Astrocyte (in vitro differentiated cells and primary cell): Measurements from ENCODE around the gene PKLR. TPM values are rescaled to one million over a fixed set of nuclear protein-coding genes. Genes with fewer than 3 reads are reported as not detected.

Experiments
- DNase-seq: peaks from one replicate; pipeline ENCODE4 v3.0.0-alpha.2; 2010; ENCODE audit warnings: low read depth
- FAIRE-seq: peaks from 2 replicates; lab custom pipeline; 2011; peaks lifted over from hg19 to GRCh38; lab: Jason Lieb, UNC
- H2AFZ ChIP-seq: 2 replicates; pipeline ENCODE4 v1.6.0; 2012; ENCODE audit warnings: low read depth, low read length, inconsistent platforms
- H3K27ac ChIP-seq: 2 replicates; pipeline ENCODE4 v1.5.1; 2011; ENCODE audit warnings: low read depth, low read length, inconsistent platforms
- H3K27me3 ChIP-seq: 2 replicates; pipeline ENCODE4 v1.6.0; 2011; ENCODE audit warnings: low read length, inconsistent platforms; ENCODE audit not compliant: insufficient read depth
- H3K36me3 ChIP-seq: 2 replicates; pipeline ENCODE4 v1.5.1; 2011; ENCODE audit warnings: low read length, inconsistent platforms; ENCODE audit not compliant: insufficient read depth
- H3K4me1 ChIP-seq: 2 replicates; pipeline ENCODE4 v1.5.1; 2011; ENCODE audit warnings: low read length, inconsistent platforms; ENCODE audit not compliant: insufficient read depth
- H3K4me2 ChIP-seq: 2 replicates; pipeline ENCODE4 v1.6.0; 2012; ENCODE audit warnings: low read length, inconsistent platforms
- H3K4me3 ChIP-seq: 2 replicates; pipeline ENCODE4 v1.5.1; 2011; ENCODE audit warnings: low read depth, mild to moderate bottlenecking, low read length, inconsistent platforms; ENCODE audit not compliant: insufficient read depth
- H3K79me2 ChIP-seq: 2 replicates; pipeline ENCODE4 v1.6.0; 2012; ENCODE audit warnings: mild to moderate bottlenecking, low read length, inconsistent platforms; ENCODE audit not compliant: insufficient read depth
- H3K9ac ChIP-seq: 2 replicates; pipeline ENCODE4 v1.6.0; 2012; ENCODE audit warnings: mild to moderate bottlenecking, low read length, inconsistent platforms
- H3K9me3 ChIP-seq: 2 replicates; pipeline ENCODE4 v1.5.1; 2012; ENCODE audit warnings: low read depth, mild to moderate bottlenecking, low read length, inconsistent platforms; ENCODE audit not compliant: insufficient read depth
- H4K20me1 ChIP-seq: 2 replicates; pipeline ENCODE4 v1.6.0; 2012; ENCODE audit warnings: low read length, inconsistent platforms; ENCODE audit not compliant: insufficient read depth
- H3K27ac Mint-ChIP-seq: one replicate; pipeline ENCODE4 v1.8.0; 2021; ENCODE audit warnings: mild to moderate bottlenecking, mixed read lengths; ENCODE audit not compliant: unreplicated experiment
- H3K27me3 Mint-ChIP-seq: one replicate; pipeline ENCODE4 v1.8.0; 2021; ENCODE audit warnings: low read depth, mixed read lengths; ENCODE audit not compliant: unreplicated experiment
- H3K36me3 Mint-ChIP-seq: one replicate; pipeline ENCODE4 v1.8.0; 2021; ENCODE audit warnings: low read depth, mixed read lengths; ENCODE audit not compliant: unreplicated experiment
- H3K4me1 Mint-ChIP-seq: one replicate; pipeline ENCODE4 v1.8.0; 2021; ENCODE audit warnings: low read depth, mixed read lengths; ENCODE audit not compliant: unreplicated experiment
- H3K4me3 Mint-ChIP-seq: one replicate; pipeline ENCODE4 v1.8.0; 2021; ENCODE audit warnings: mild to moderate bottlenecking, moderate library complexity, mixed read lengths; ENCODE audit not compliant: unreplicated experiment
- H3K9me3 Mint-ChIP-seq: one replicate; pipeline ENCODE4 v1.8.0; 2021; ENCODE audit warnings: mild to moderate bottlenecking, mixed read lengths; ENCODE audit not compliant: unreplicated experiment
- EZH2 ChIP-seq: IDR thresholded peaks from 2 replicates; pipeline ENCODE4 v1.6.1; 2012; ENCODE audit warnings: mild to moderate bottlenecking, low read length, inconsistent platforms; ENCODE audit not compliant: insufficient read depth
- total RNA-seq: library from RNA; stranded (reverse); gene quantifications from 2 replicates; pipeline ENCODE4 v1.2.1, GENCODE V29; 2021
- TF ChIP-seq, protein P1 (sequence below): IDR thresholded peaks from 2 replicates; pipeline ENCODE4 v1.5.1; 2011; ENCODE audit warnings: low read depth, mild to moderate bottlenecking, inconsistent platforms, low read length, moderate library complexity; ENCODE audit not compliant: insufficient read depth

PKLR gene
- total RNA-seq, 1 donor from 2014 or later: not detected

DNA sequence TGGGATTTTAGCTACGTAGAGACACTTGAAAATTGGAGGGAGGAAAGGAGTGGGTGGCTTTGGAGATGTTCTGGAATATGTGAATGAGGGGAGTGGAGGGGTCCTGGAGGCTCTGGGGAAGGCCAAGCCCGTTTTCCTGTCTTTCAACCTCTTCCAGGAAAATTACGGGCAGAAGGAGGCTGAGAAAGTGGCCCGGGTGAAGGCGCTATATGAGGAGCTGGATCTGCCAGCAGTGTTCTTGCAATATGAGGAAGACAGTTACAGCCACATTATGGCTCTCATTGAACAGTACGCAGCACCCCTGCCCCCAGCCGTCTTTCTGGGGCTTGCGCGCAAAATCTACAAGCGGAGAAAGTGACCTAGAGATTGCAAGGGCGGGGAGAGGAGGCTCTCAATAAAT is 19.0 kb upstream of the PKLR start:
- Mint-ChIP-seq H3K9me3 (no peaks in the 10 kb centered on the region), H3K27me3 (no peaks in the 10 kb centered on the region), H3K36me3 (peaks cover 7% of the 10 kb centered on the region), H3K4me1 (peaks cover 7% of the 10 kb centered on the region), H3K4me3 (peak overlapping the region; percentile 87), H3K27ac (no peak overlapping the region)
- peaks cover 28% of the 10 kb centered on the region for H4K20me1 ChIP-seq
- no peak for DNase-seq
- peaks cover 27% of the 10 kb centered on the region for H3K4me1 ChIP-seq
- H3K4me2 ChIP-seq: peak overlapping the region; percentile 99
- peak overlapping the region; percentile 72 for H3K4me3 ChIP-seq
- H3K27ac ChIP-seq: no peak overlapping the region
- TF ChIP-seq EZH2: no peak
- TF ChIP-seq, protein P1, sequence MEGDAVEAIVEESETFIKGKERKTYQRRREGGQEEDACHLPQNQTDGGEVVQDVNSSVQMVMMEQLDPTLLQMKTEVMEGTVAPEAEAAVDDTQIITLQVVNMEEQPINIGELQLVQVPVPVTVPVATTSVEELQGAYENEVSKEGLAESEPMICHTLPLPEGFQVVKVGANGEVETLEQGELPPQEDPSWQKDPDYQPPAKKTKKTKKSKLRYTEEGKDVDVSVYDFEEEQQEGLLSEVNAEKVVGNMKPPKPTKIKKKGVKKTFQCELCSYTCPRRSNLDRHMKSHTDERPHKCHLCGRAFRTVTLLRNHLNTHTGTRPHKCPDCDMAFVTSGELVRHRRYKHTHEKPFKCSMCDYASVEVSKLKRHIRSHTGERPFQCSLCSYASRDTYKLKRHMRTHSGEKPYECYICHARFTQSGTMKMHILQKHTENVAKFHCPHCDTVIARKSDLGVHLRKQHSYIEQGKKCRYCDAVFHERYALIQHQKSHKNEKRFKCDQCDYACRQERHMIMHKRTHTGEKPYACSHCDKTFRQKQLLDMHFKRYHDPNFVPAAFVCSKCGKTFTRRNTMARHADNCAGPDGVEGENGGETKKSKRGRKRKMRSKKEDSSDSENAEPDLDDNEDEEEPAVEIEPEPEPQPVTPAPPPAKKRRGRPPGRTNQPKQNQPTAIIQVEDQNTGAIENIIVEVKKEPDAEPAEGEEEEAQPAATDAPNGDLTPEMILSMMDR: no peak
- H3K9ac ChIP-seq: peak overlapping the region; percentile 78
- no peak overlapping the region for H2AFZ ChIP-seq
- no peaks in the 10 kb centered on the region for H3K27me3 ChIP-seq
- no peak for FAIRE-seq
- peaks cover 14% of the 10 kb centered on the region for H3K36me3 ChIP-seq
- H3K9me3 ChIP-seq: no peaks in the 10 kb centered on the region
- peaks cover 16% of the 10 kb centered on the region for H3K79me2 ChIP-seq

DNA sequence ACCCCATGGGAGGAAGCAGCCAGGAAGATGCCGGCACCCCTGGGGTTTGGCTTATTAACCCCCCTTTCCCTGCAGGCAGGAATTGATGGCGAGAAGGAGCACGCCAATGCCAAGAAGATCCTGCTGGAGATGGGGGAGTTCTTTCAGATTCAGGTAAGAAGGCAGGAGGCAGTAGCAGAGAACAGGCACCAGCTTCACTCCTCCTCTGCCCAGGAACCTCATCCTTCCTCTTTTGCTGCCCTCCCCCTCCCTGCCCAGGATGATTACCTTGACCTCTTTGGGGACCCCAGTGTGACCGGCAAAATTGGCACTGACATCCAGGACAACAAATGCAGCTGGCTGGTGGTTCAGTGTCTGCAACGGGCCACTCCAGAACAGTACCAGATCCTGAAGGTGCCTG is 18.3 kb upstream of the PKLR start:
- Mint-ChIP-seq H3K36me3 (peaks cover 7% of the 10 kb centered on the region), H3K4me1 (peaks cover 7% of the 10 kb centered on the region), H3K27me3 (no peaks in the 10 kb centered on the region), H3K27ac (no peak overlapping the region), H3K4me3 (no peak overlapping the region), H3K9me3 (no peaks in the 10 kb centered on the region)
- peaks cover 26% of the 10 kb centered on the region for H4K20me1 ChIP-seq
- no peaks in the 10 kb centered on the region for H3K27me3 ChIP-seq
- TF ChIP-seq EZH2: no peak
- TF ChIP-seq, protein P1: no peak
- no peak overlapping the region for H3K4me2 ChIP-seq
- H3K9me3 ChIP-seq: no peaks in the 10 kb centered on the region
- peaks cover 17% of the 10 kb centered on the region for H3K36me3 ChIP-seq
- FAIRE-seq: no peak
- H3K4me1 ChIP-seq: peaks cover 25% of the 10 kb centered on the region
- no peak overlapping the region for H2AFZ ChIP-seq
- no peak for DNase-seq
- no peak overlapping the region for H3K9ac ChIP-seq
- H3K79me2 ChIP-seq: peaks cover 10% of the 10 kb centered on the region
- H3K27ac ChIP-seq: no peak overlapping the region
- H3K4me3 ChIP-seq: no peak overlapping the region

DNA sequence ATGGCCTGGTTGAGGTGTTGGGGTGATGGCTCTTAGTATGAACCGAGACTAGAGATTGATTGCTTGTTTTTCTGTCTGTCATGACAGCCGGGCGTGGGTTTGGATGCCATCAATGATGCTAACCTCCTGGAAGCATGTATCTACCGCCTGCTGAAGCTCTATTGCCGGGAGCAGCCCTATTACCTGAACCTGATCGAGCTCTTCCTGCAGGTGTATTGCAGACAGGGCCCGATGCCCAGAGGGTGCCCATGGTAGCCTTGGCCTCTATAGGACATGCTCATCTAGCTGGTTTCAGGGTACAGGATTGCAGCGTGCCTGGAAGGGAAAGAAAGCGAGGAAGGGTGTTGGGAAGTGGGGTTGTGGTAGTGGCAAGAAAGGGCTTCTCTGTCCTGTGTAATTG is 16.8 kb upstream of the PKLR start:
- no peak for DNase-seq
- H3K4me3 Mint-ChIP-seq: no peak overlapping the region
- H3K36me3 ChIP-seq: peaks cover 23% of the 10 kb centered on the region

More for the DNA sequence above, 16.8 kb upstream of the PKLR start:
- no peak overlapping the region for H3K9ac ChIP-seq
- H3K27me3 ChIP-seq: no peaks in the 10 kb centered on the region
- peaks cover 16% of the 10 kb centered on the region for H3K79me2 ChIP-seq
- no peaks in the 10 kb centered on the region for H3K27me3 Mint-ChIP-seq
- no peaks in the 10 kb centered on the region for H3K9me3 Mint-ChIP-seq
- no peak for TF ChIP-seq EZH2
- TF ChIP-seq, protein P1: no peak
- no peak overlapping the region for H3K4me3 ChIP-seq
- H3K36me3 Mint-ChIP-seq: peaks cover 7% of the 10 kb centered on the region
- no peak for FAIRE-seq
- H3K4me1 ChIP-seq: peaks cover 25% of the 10 kb centered on the region
- no peak overlapping the region for H3K27ac Mint-ChIP-seq
- no peak overlapping the region for H2AFZ ChIP-seq
- no peak overlapping the region for H3K27ac ChIP-seq
- peaks cover 7% of the 10 kb centered on the region for H3K4me1 Mint-ChIP-seq
- peaks cover 31% of the 10 kb centered on the region for H4K20me1 ChIP-seq
- H3K9me3 ChIP-seq: no peaks in the 10 kb centered on the region
- no peak overlapping the region for H3K4me2 ChIP-seq
